Activated T-helper 1 cell treated with anti-CD3 and anti-CD28 coated beads, Interleukin-2, amount 50 U/mL, for 16 hours (primary cell): ENCODE results near the gene TC2N.
"Not testable (repeated sequence)": the region's sequence is repeated elsewhere in the genome, so short reads cannot be mapped to it uniquely, and the experiment has no call there.

ENCODE experiments used
- DNase-seq, 2 donors: peaks; one replicate each; pipeline ENCODE4 v3.0.0-alpha.2; 2020; ENCODE audit warnings: low read depth in 1 of 2, low spot score in 1 of 2

TC2N gene

DNA sequence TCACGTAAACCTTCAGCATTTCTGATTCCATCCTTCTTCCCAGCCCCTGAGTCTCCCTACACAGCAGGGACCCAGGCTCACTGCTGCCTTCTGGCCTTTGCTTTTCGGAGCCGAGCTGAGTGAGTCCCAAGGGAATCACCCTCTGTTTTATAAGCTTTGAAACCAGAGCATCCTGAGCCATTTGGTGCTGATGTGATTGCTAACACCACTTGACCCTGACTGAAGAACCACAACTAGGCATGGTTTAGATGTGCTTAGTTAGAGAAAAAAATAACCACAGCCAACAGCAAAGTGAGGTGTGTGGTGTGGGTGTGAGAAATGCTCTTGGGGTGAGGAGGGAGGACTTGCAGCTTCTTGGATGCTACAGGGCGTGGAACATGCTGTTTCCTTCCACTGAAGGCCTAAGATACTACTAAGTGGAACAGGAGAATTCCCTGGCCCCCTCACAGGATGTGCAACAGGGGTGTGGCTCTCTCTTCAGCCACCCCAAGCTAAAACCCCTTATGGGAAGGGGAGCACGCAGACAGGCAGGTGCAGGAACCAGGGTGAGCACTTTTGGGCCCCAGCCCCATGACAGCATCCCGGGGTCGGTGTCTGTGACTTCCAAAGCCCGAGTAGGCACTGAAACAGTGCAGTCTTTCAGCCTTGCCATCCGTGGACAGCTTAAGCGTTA lies at the start of gene TC2N:
TSS of gene TC2N (minus strand) at position 221 of the 673 bp plus-strand sequence. CDS start 53,767 bp downstream, outside the sequence.
- no peak for DNase-seq

DNA sequence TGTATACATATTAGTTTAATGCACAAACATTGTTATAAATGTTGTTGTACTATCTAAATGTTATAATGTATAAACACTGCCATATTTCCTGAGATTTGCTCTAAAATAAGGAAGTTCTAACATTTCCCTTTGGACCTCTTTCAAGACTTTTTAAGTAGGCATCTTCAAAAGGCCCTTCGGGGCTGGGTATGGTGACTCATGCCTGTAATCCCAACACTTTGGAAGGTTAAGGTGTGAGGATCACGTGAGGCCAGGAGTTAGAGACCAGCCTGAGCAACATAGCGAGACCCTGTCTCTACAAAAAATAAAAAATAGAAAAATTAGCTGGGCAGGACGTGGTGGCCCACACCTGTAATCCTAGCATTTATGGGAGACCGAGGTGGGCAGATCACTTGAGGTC lies 44.7 kb upstream of the TC2N start:
- no peak for DNase-seq

DNA sequence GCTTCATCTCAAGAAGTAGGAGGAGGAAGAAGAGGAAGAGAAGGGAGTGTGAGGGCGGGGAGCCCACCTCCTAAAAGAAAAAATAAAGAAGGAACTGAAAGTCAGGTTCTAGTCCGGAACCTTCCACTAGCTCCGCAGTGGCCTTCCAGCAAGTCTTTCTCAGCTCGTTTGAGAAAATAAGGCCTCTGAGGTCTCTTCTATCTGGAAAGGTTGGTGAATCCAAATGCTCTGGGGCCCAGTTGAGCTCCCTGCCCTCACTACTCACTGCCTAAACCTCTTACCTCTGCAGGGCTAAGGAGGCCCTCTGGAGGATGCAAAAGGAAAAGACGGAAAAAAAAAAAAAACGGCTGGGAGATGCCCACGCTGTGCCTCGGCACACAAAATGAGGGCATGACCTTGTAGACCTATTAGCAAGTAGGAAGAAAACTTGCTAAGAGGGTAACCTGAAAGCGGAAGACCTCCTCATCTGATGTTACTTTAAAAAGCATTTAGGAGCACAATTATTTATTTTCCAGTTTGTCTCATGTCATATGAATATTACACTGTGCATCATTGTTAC lies 44.2 kb upstream of the TC2N start:
- peak in 1 of 2 donors; percentile 22 for DNase-seq

DNA sequence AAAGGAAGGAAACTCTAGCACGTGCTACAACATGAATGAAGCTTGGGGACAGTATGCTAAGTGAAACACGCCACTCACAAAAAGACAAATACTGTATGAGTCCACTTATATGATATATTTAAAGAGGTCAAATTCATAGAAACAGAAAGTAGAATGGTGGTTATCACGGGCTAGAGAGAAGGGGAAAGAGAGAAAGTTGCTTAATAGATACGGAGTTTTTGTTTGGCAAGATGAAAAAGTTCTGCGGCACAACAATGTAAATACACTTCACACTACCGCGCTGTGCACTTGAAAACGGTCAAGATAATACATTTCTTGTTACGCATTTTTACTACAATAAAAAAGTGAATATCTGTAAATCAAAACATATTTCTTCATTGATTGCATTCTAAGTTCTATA lies 42.9 kb upstream of the TC2N start:
- DNase-seq: no peak

DNA sequence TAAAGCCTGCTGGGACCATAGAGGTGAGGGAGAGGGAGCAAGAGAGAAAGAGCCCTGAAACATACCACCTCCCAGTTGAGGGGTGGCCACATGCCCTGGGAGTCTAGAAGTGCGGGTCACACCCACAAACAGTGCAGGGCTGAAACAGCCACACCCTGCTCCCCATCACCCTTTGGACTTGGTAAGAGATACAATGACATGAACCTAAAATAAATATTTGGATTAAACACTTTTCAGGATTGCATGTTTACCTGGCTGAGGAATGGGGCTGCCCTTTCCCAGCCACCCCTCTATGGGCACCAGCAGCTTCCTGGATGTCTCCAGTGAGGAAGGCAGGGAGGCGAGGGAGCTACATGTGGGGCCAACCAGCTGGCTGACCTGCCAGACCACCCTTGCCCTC lies 39.0 kb upstream of the TC2N start:
- no peak for DNase-seq

DNA sequence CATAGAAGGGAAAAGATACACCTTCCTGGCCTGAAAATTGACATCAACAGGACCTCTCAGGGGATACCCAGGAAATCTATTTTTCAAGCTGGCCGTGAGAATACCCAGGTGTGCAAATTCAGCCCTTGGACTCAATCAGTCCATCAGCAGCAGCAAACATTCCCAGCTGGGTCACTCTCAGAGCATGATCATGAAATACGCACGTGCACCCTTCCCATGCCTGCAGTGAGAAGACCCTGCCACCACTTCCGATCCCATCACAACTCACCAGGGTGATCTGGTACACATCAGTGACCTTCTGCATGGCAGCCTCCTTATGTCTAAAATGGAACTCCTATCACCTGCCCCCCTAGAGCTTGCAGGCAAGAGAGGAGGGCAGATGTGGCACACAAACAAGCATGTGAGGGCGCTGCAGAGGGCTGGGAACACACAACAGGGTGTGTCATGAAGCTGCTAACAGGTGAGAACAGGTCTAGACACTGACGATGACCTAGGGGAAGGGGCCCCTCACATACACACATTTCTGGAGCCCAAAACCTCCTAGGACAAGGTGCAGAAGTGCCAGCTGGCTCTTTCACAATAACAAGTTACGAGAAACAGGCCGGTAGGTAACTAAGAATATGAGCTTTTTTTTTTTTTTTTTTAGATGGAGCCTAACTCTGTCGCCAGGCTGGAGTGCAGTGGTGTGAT lies 37.8 kb upstream of the TC2N start:
- DNase-seq: no peak

DNA sequence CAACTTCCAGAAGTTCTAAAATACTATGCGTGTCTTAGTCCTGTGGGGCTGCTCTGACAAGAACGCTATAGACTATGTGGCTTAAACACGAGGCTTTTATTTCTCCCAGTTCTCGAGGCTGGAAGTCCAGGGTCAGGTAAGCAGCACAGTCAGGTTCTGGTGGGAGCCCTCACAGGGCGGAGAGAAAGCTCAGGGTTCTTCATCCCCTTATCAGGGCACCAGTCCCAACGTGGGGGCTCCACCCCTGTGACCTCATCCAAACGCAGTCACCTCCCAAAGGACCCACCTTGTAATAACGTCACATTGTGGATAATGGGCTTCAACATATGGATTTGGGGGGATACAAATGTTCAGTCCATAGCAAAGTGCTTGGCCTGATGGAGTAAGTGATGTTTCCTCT lies 37.1 kb upstream of the TC2N start:
- DNase-seq: no peak

DNA sequence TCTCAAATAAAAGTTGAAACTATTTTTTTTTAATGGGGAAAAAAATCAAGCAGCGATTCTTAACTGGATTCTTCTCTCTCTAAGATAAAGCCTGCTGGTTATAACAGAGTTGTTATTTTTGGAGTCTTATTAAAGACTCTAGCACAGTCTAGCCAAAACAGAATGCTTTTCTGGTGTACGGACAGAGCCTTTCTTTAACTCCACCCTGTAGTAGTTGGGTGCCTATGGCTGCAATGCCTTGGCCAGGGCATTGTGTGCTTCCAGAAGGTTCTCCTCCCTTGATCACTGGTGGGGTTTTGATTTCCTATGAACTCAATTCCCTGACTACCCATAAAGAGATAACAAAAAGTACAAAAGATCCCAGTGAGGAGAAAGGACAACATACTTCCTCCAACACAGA lies 35.7 kb upstream of the TC2N start:
- no peak for DNase-seq

DNA sequence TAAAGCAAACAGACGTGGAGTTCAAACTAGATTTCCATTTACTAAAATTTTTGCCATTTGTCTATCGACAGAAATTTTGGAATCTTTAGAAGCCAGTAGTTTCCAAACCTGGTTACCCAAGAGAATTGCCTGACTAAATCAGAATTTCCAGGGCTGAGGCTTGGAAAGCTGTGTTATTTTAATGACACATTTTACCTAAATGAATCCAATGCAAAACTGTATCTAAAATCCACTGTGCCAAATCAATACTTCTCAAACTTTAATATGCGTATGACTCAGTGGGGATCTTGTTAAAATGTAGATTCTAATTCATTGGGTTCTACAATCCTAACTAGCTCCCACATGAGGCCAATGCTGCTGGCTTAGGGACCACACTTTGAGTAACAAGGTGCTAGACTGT lies 35.0 kb upstream of the TC2N start:
- no peak for DNase-seq

DNA sequence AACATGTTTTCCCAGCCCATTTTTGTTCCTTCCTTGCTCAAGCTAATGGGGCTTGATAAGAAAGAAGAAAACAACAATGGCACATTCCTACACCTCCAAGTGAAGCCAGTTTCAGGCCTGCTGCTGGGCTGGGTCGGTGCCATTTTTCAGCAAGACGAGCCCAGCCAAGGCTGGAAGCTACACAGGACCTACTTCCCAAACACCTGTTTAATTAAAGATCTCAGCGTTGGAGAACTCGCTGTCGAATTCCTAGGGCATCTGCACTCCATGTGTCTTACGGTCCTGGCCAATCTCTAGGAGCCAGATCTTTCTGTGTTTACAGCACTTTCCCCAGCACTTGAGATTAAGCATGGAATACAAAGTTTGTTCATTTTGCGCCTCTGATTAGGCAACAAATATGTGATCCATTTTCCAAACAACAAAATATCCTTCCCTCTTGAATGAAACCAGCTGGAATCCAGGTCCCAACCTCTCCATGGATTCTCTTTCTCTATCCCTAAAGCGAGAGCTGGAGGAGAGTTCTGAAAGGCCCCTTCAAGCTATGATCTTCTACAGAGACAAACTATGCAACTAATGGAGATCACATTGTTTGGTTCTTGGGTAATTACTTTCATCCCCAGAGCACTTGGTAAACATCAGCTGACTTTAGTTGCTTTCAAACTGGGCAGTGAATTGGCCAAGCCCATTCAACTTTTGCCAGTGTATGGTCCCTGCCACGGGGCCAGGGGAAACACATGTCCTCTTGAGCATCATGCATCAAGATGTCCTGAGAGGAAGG lies 34.3 kb upstream of the TC2N start:
- DNase-seq: no peak

DNA sequence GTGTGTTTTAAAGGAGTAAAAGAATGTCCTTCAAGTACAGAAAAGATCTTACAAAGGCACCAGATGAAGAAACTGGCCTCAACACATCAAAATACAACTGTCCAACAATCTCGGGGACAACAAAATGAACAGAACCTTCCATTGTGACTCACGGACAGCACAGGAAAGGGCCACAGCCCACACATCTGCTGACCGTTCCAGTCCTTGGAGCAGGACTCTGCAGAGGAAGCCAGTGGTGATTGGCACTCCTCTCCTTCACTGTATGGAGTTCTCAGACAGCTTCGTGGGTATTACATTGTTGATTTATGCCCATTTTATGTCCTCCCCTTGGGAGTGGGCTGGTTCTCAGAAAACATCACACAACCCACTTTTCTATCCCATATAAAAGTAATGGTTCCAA lies 32.5 kb upstream of the TC2N start:
- DNase-seq: no peak

DNA sequence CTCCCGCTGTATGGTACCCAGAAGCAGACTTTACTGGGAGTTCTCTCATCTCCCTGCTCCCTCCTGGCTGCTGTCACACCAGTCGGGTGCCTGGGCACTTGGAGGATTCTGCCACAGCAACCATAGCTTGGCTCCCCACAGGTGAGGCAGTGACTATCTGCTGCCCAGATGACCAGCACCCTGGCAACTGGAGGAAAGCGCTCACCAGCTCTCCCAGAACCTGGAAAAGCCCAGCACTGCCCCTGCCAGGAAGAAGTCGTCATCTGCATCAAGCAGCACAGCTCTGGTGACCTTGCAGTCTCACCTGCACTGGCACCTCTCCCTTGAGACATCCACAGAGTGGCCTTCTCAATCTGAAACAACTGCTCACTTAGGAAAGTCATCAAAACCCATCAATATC lies 31.9 kb upstream of the TC2N start:
- no peak for DNase-seq

DNA sequence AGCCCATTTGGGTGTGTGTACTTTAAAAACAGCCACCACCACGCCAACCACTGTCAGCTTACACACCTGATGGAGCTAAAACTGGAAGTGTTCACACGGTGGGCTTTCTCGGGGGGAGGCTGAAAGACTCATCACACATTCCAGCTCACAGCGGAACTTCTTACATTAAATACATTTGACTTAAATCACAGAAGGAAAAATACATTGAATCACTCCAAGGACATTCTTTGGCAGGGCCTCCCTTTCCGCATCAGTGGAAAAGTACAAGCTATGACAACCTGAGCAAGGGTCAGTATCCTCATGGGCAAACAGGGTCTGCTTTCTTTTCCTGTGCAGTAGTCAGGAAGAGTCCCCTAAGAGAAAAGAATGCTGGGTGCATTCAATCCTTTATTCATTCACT lies 31.0 kb upstream of the TC2N start:
- DNase-seq: no peak

DNA sequence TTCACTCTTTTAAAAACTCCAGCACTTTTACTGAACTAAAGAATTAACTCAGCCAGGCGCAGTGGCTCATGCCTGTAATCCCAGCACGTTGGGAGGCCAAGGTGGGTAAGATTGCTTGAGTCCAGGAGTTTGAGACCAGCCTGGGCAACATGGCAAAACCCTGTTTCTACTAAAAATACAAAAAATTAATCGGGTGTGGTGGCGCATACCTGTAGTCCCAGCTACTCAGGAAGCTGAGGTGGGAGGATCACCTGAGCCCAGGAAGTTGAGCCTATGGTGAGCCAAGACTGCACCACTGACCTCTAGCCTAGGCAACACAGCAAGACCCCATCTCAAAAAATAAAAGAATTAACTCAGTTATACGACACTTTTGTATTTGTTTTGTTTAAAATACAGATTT lies 30.4 kb upstream of the TC2N start:
- not testable (repeated sequence) for DNase-seq

DNA sequence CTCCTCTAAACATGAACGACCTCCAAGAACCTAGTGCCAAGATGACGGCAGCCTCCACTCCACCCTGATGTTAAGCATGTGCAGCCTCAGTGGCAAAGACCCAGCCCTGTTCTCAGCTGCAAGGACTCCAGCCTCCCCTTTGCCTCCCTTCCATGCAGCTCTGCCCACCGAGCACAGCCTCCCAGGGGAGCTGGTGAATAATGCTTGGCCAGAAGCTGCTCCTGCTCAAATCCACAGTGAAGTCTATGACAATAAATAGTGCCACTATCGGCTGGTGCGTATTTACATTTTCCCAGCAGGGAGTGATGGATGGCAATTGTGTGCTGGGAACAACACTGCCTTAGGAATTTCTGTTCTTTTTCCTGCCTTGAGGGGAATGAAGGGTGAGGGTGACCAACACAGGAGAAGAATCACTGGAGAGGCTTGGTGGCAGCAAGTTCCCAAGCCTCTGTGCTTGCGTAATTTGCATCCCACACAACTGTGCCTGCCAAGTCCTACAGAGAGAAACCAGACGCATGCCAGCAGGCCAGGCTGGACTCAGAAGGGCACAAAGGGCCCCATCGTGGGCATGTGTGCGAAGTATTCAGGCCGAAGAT lies 29.9 kb upstream of the TC2N start:
- no peak for DNase-seq

DNA sequence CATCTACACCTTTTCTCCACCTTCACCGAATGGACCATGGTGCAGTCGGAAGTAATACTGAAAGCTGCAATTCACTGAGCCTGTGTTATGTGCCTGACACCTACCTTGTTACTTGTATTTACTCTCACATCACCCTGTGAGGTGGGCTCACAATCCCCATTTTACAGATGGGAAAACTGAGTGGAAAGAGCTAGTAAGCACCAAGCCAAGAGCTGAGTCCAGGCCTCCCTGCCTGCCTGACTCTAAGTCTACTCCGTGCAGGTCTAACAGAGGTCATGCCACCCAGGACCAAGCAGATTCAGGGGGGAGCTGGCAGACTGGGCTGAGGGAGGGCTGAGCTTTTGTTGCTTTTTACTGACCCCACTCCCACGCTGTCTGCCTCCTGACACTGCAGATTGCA lies 29.1 kb upstream of the TC2N start:
- DNase-seq: no peak

DNA sequence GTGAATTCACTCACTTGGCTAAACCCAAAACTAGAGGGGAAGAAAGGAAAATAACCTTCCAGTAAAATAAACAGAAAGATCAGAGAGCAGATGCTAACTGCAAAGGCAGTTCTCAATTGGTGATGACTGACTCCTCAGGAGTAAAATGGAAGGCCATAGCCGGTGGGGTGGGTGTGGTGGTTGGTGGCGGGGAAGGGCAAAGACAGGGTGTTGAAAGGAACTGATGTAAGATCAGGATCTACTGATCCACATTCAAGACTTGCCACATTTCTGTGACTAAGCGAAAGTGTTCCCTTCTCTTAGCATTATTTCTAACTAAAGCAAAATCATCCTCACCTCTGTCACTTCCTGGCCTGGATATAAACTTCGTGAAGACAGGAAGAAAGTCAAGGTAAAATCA lies 26.3 kb upstream of the TC2N start:
- no peak for DNase-seq

DNA sequence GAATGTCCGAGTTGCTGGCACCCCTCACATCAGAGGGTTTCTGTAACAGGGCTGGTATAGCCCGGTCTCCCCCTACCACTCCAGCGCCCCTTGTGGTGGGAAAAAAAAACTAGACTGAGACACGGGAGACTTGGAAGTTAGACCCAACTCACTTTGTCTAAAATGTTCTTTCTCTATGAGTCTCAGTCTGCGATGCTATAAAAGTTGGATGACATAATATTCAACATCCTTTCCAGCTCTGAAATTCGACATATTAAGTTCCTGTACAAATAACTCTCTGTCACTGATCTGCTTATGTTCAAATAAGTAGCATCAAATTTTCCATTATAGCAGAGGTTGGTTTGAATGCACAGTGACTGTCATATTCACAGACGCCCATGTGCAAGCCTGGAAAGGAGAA lies 25.7 kb upstream of the TC2N start:
- DNase-seq: no peak

DNA sequence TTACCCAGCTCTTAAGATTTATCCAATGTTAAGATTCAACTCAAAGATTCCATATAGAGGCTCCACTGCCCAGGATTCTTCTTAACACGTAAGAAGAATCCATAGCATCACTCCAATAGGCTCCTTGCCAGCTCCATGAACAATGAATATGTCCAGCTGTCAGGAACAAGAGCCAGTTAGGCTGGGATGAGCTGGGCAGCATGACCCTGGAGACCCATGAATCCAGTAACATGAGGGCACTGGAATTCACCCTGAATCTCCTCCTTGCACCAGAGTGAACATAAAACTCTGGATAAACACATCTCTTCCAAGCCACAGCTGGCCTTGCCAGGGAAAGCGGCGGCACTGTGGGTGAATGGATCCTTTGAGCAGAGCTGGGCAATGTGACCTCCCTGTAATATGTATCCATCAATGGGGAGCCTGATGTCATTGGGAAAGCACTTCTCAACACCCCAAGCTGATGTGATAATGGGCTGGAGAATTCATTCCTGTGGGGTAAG lies 24.4 kb upstream of the TC2N start:
- no peak for DNase-seq

DNA sequence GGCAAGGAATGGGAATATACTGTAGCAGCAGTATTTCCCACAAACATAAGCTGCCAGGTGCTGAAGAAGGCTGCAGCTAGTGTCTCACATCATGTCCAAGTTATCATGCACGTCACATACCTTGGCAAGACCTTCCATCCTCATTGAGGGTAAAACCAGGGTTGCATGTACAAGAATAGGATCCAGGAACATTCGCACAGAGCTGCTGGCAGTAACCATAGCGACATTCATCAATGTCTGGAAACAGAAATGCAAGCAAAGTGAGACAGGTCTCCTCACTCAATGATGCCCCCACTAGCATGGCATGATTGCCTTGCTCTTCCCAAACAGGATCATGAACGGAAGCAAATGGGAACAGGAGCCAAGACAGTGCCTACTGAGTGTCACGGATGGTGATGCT lies 23.8 kb upstream of the TC2N start:
- no peak for DNase-seq

DNA sequence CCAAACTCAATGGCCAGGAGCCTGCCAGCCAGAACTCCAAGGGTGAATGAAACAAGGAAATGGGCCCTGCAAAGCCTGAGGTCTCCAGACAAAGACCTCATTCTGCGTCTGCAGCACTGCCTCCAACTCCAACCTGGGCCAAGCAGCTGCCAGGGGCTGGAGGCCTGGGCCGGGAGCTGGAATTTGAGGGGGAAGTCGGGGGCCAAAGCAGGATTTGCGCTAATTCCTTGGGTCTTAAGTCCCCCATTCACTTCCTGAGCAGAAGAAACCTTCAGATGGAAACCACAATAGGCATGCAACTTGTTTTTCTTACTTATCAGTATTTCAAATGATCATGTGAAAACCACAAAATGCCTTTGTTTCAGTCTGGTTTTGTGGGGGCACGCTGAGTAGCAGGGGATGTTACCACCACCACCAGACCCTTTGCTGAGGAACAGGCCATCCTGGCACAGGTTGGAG lies 23.0 kb upstream of the TC2N start:
- DNase-seq: no peak
